Stomach (tissue), 9 donors: Measurements from ENCODE around the gene NRP1. TPM values are rescaled to one million over a fixed set of nuclear protein-coding genes. Genes with fewer than 3 reads are reported as not detected.

Experiments
- DNase-seq, 2 donors: peaks; one replicate each; pipeline versions ENCODE4 v3.0.0 to v3.0.0-alpha.2; 2013 to 2019
- H3K27ac ChIP-seq, 5 donors: fragments of 200-600 bp in 4 of 5; sonication (generic) in 4 of 5; one replicate each; pipeline ENCODE4 v1.5.1; 2013 to 2019; ENCODE audit warnings: mild to moderate bottlenecking in 1 of 5, moderate library complexity in 1 of 5
- H3K27me3 ChIP-seq, 3 donors: fragments of 200-600 bp; sonication (generic); one replicate each; pipeline ENCODE4 v1.5.1; 2017 to 2019; ENCODE audit warnings: mixed run types in 1 of 3
- H3K36me3 ChIP-seq, 4 donors: fragments of 200-600 bp; sonication (generic); 1 replicate in 3 of 4; 2 replicates in 1 of 4; pipeline ENCODE4 v1.5.1; 2016 to 2019
- H3K4me1 ChIP-seq, 4 donors: fragments of 200-600 bp; sonication (generic); one replicate each; pipeline ENCODE4 v1.5.1; 2016 to 2019
- H3K4me3 ChIP-seq, 4 donors: fragments of 200-600 bp; sonication (generic) in 3 of 4; one replicate each; pipeline ENCODE4 v1.5.1; 2016 to 2019; ENCODE audit warnings: mild to moderate bottlenecking in 1 of 4
- H3K9me3 ChIP-seq, 4 donors: fragments of 200-600 bp; sonication (generic); one replicate each; pipeline ENCODE4 v1.5.1; 2016 to 2019
- CTCF ChIP-seq, 7 experiments: fragments of 450-650 bp in 4 of 7; fragments of 200-600 bp in 3 of 7; sonication (generic) in 3 of 7; IDR thresholded peaks; one replicate each; pipeline ENCODE4 v1.5.1; 2016 to 2019; ENCODE audit warnings: antibody characterized with exemption in 7 of 7, control low read depth in 2 of 7, mild to moderate bottlenecking in 1 of 7
- EP300 ChIP-seq: sonication (generic); formaldehyde crosslinking; IDR thresholded peaks from one replicate; pipeline ENCODE4 v1.6.1; 2017; ENCODE audit warnings: antibody characterized with exemption
- POLR2A ChIP-seq, 4 donors: fragments of 450-650 bp; IDR thresholded peaks; one replicate each; pipeline ENCODE4 v1.6.1; 2016; ENCODE audit warnings: antibody characterized with exemption in 4 of 4, control low read depth in 2 of 4, mild to moderate bottlenecking in 1 of 4, moderate library complexity in 1 of 4
- POLR2AphosphoS5 ChIP-seq, 3 donors: sonication (generic); formaldehyde crosslinking; IDR thresholded peaks; one replicate each; pipeline ENCODE4 v1.6.1; 2016; ENCODE audit warnings: antibody characterized with exemption in 3 of 3
- WGBS, 5 donors: extraction: QIAGEN DNeasy Blood & Tissue Kit in 3 of 5; methylation state at CpG; one replicate each; pipeline versions ENCODE4 v1.1.5 to v1.1.7; 2013 to 2018; 5-methylcytosine and 5-hydroxymethylcytosine counted together
- intact Hi-C: fragments of 100-400 bp; cut with DNase I; formaldehyde crosslinking; loops from one replicate; pipeline ENCODE4 v1.15.1; 2023; ENCODE audit warnings: low total_unique reads
- polyA plus RNA-seq, 3 donors: library from polyadenylated mRNA; stranded (reverse); fragments of 200-250 nt; gene quantifications; one replicate each; pipeline ENCODE4 v1.2.3, GENCODE V29; 2013
- total RNA-seq, 5 donors: library from RNA; depleted of rRNA; stranded (reverse); fragments of >200 nt; gene quantifications; one replicate each; pipeline versions ENCODE4 v1.1.0 to v1.2.3, GENCODE V29; 2014 to 2016
- donor health status: healthy with polysubstance abuse.
- donor health status: Bipolar disorder and iron deficiency.
- donor health status: healthy.

The NRP1 gene
- total and polyA plus RNA-seq, 8 donors = 4.6 to 94.7 (median 13.0) TPM

GRCh38 chr10:33233221-33233620 lies 101.2 kb downstream of the NRP1 start:
- H3K27ac ChIP-seq = no peak overlapping the region
- H3K36me3 ChIP-seq = no peaks in the 10 kb centered on the region
- no peaks in the 10 kb centered on the region for H3K9me3 ChIP-seq
- no peak for TF ChIP-seq POLR2AphosphoS5 (IDR thresholded peaks at IDR 0.05)
- no peak for TF ChIP-seq CTCF (IDR thresholded peaks at IDR 0.05)
- TF ChIP-seq POLR2A (IDR thresholded peaks at IDR 0.05) = no peak
- no peak for TF ChIP-seq EP300
- no peaks in the 10 kb centered on the region for H3K27me3 ChIP-seq
- intact Hi-C loops = no loop called here
- peaks cover 3 to 26% (median 14%) of the 10 kb centered on the region in 4 donors for H3K4me1 ChIP-seq
- DNase-seq = no peak
- H3K4me3 ChIP-seq = no peak overlapping the region
- 84 to 97% (median 88%) methylated on average over 5 of the region's 5 CpGs for WGBS, 5 donors

- H3K4me1 ChIP-seq = peaks cover 3 to 23% (median 11%) of the 10 kb centered on the region in 4 donors
- peaks cover 0 to 4% (median 0%) of the 10 kb centered on the region in 4 donors for H3K36me3 ChIP-seq
- DNase-seq = no peak
- 83 to 92% (median 87%) methylated on average over 7 of the region's 7 CpGs for WGBS, 5 donors
- H3K4me3 ChIP-seq = no peak overlapping the region
- TF ChIP-seq EP300 (no peak), POLR2AphosphoS5 (IDR thresholded peaks at IDR 0.05) (no peak), POLR2A (IDR thresholded peaks at IDR 0.05) (no peak), CTCF (IDR thresholded peaks at IDR 0.05) (no peak)
- no peaks in the 10 kb centered on the region for H3K27me3 ChIP-seq
- H3K9me3 ChIP-seq = no peaks in the 10 kb centered on the region
- no peak overlapping the region for H3K27ac ChIP-seq
- intact Hi-C loops = no loop called here
Measured at GRCh38 chr10:33231621-33232350, 102.7 kb downstream of the NRP1 start.

GRCh38 chr10:33229949-33230267 lies 104.6 kb downstream of the NRP1 start:
- H3K36me3 ChIP-seq = peaks cover 3 to 23% (median 15%) of the 10 kb centered on the region in 4 donors
- WGBS, 5 donors = 63 to 86% (median 84%) methylated on average over 2 of the region's 2 CpGs
- H3K4me1 ChIP-seq = peaks cover under 1 to 8% (median 5%) of the 10 kb centered on the region in 4 donors
- H3K27ac ChIP-seq = no peak overlapping the region
- H3K9me3 ChIP-seq = no peaks in the 10 kb centered on the region
- intact Hi-C loops = no loop called here
- H3K4me3 ChIP-seq = no peak overlapping the region
- H3K27me3 ChIP-seq = no peaks in the 10 kb centered on the region
- TF ChIP-seq POLR2AphosphoS5 (IDR thresholded peaks at IDR 0.05) (no peak), POLR2A (IDR thresholded peaks at IDR 0.05) (no peak), CTCF (IDR thresholded peaks at IDR 0.05) (no peak), EP300 (no peak)
- no peak for DNase-seq

GRCh38 chr10:33229252-33229948 lies 105.1 kb downstream of the NRP1 start:
- H3K4me1 ChIP-seq = peaks cover 0 to 3% (median under 1%) of the 10 kb centered on the region in 4 donors
- H3K27ac ChIP-seq = no peak overlapping the region
- H3K36me3 ChIP-seq = peaks cover 3 to 28% (median 19%) of the 10 kb centered on the region in 4 donors
- 83 to 90% (median 88%) methylated on average over 3 of the region's 3 CpGs for WGBS, 5 donors
- H3K9me3 ChIP-seq = no peaks in the 10 kb centered on the region
- no peak overlapping the region for H3K4me3 ChIP-seq
- no peak for DNase-seq
- TF ChIP-seq POLR2AphosphoS5 (IDR thresholded peaks at IDR 0.05) = no peak
- no peak for TF ChIP-seq EP300
- TF ChIP-seq POLR2A (IDR thresholded peaks at IDR 0.05) = no peak
- TF ChIP-seq CTCF (IDR thresholded peaks at IDR 0.05) = no peak
- no peaks in the 10 kb centered on the region for H3K27me3 ChIP-seq
- intact Hi-C loops = no loop called here
